ENCODE measurements around the gene FADS1.

DNA sequence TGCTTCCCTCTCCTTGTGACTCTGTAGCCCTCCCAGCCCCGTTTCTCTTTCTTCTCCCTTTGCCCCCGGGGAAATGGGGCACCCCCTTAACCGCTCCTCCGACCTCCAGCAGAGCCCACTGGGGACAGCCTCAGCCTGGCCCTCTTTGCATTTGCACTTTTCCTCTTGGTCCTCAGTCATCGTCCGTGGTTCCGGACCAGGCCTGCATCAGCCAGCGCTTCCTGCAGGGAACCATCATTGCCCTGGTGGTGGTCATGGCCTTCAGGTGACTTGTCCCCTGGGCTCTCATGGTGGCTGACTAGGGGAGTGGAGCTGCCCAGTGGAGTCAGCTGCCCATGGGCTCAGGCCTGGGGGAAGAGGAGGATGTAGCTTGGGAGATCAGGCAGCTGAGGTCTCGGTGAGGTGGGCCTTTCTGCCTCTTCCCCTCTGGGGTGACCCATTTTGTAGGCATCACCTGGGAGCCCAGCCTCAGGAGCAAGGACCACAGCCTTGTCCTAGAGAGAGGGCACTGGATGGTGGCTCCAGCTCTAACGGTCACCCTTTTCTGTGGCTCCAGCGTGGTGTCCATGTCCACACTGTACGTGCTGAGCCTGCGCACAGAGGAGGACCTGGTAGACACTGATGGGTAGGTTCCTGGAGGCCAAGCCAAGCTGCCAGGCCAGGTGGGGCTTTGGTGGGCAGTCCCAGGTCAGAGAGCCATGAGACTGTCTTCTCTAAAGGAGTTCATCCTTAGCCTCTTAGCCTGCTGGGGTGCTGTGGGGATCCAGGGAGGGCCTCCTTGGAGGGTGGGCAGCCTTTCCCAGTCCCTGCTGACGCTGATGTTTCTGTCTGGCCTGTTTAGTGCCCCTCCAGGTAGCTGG, 36.9 kb downstream of the FADS1 start:
- TF ChIP-seq, protein P1, sequence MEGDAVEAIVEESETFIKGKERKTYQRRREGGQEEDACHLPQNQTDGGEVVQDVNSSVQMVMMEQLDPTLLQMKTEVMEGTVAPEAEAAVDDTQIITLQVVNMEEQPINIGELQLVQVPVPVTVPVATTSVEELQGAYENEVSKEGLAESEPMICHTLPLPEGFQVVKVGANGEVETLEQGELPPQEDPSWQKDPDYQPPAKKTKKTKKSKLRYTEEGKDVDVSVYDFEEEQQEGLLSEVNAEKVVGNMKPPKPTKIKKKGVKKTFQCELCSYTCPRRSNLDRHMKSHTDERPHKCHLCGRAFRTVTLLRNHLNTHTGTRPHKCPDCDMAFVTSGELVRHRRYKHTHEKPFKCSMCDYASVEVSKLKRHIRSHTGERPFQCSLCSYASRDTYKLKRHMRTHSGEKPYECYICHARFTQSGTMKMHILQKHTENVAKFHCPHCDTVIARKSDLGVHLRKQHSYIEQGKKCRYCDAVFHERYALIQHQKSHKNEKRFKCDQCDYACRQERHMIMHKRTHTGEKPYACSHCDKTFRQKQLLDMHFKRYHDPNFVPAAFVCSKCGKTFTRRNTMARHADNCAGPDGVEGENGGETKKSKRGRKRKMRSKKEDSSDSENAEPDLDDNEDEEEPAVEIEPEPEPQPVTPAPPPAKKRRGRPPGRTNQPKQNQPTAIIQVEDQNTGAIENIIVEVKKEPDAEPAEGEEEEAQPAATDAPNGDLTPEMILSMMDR (conservative IDR thresholded peaks at IDR 0.05): no peak
- no peak for TF ChIP-seq ZFX (IDR thresholded peaks at IDR 0.05)
